Right lobe of liver (tissue), 4 donors: ENCODE measurements around the gene PADI4.

Source experiments
- POLR2A ChIP-seq: fragments of 450-650 bp; IDR thresholded peaks from one replicate; pipeline ENCODE4 v1.6.1; 2017; ENCODE audit warnings: antibody characterized with exemption, mild to moderate bottlenecking
- TF ChIP-seq, protein P1 (sequence below), 4 donors: fragments of 200-600 bp in 3 of 4; fragments of 450-650 bp in 1 of 4; IDR thresholded peaks; one replicate each; pipeline versions ENCODE4 v1.5.1 to v1.8.0; 2016 to 2022; ENCODE audit warnings: antibody characterized with exemption in 4 of 4, mild to moderate bottlenecking in 2 of 4
- donor health status: DM: no; HTN: no; CAD: no.
- donor health status: DM: no; HTN: no; CAD: no.
- donor health status: DM: no; HTN: yes; CAD: no.

DNA sequence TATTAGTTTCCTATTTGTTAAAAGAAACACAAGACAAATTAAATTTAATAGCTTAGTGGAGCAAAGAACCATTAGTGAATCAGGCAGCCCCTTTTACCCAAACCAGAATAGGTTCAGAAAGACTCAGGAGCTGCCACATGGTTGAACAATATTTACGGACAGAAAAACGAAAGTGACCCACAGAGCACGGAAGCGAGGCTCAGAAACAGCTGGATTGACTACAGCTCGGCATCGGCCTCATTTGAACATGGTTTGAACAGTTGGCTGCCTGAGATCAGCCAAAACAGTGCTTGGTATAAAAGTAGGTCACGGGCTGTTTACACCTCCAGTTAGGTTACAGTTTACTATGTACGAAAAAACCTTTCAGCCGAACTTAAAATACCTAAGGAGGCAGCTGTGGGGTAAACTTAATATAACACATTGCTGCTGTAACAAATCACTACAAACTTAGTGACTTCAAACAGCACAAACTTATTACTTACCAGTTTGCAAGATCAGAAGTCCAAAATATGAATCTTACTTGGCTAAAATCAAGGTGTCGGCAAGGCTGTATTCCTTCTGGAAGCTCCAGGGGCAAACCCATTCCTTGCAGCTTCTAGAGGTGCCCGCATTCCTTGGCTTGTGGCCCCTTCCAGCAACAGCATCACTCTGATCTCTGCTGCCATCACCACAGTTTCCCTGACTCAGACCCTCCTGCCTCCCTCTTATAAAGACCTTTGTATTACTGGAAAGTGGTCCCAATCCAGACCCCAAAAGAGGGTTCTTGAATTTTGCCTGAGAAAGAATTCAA lies 11.8 kb downstream of the PADI4 start:
- TF ChIP-seq, protein P1, sequence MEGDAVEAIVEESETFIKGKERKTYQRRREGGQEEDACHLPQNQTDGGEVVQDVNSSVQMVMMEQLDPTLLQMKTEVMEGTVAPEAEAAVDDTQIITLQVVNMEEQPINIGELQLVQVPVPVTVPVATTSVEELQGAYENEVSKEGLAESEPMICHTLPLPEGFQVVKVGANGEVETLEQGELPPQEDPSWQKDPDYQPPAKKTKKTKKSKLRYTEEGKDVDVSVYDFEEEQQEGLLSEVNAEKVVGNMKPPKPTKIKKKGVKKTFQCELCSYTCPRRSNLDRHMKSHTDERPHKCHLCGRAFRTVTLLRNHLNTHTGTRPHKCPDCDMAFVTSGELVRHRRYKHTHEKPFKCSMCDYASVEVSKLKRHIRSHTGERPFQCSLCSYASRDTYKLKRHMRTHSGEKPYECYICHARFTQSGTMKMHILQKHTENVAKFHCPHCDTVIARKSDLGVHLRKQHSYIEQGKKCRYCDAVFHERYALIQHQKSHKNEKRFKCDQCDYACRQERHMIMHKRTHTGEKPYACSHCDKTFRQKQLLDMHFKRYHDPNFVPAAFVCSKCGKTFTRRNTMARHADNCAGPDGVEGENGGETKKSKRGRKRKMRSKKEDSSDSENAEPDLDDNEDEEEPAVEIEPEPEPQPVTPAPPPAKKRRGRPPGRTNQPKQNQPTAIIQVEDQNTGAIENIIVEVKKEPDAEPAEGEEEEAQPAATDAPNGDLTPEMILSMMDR (IDR thresholded peaks at IDR 0.05): no peak
- no peak for TF ChIP-seq POLR2A
